GM21367 (cell line): Measurements from ENCODE around the gene MSH4.
"Not testable (repeated sequence)": the region's sequence is repeated elsewhere in the genome, so short reads cannot be mapped to it uniquely, and the experiment has no call there.

ENCODE experiments used
- ATAC-seq: cut with Tn5 transposase; IDR thresholded peaks from one replicate; pipeline ENCODE4 v1.9.1; 2021; ENCODE audit not compliant: unreplicated experiment

MSH4 gene

DNA sequence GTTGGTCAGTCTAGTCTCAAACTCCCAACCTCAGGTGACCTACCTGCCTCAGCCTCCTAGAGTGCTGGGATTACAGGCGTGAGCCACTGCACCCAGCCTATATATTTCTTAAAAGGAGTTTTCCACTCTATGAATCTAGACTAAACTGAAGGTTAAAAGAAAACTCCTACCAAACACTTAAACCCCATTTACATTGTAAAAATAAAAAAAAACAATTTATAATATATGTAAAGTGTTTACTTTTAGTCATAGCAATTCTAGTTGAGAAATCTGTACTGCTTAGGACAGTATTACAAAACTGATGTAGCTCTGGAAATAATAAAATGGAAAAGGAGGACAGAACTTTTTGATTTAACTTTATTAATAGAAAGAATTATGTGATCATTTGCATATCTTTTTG is 126.0 kb downstream of the MSH4 start:
- no peak for ATAC-seq

DNA sequence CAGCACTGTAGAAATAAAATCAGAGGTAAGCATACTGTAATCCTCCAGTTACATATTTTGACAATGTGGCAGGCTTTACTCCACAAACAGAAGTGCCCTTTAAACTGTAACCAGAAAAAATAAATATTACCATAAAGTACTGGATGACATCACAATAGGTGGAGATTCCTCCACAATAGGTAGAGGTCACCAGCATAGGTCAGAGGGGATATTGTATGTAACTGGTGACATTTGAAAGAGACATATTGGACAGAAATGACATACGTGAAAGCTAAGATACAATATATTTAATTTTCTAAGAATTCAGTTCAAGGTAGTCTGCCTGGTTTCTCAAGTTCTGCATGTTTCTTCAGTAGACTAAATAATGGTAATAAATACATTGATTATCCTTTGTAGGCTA is 135.6 kb downstream of the MSH4 start, which contains the start of gene ASB17:
Gene ASB17, minus strand, starts transcription at position 101 of the 400 bp plus-strand sequence. CDS start 113 bp downstream, outside the sequence.
- ATAC-seq = no peak

DNA sequence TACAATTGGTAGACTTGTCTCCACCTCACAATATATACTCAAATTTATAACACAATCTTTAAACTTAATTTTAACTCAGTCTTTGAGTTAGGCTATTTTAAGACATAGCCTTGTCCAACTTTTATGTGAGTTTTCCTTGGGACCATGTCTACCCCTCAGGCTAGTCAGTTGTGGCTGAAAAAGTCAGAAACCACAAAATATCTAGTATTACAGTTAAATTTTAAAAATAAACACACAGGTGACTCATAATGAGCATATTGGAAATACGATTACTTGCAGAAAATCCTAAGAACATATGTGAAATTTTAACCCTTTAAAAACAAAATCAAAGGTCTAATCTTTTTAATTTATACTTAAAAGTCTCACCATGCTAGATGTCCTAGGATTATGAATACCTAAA is 140.4 kb downstream of the MSH4 start:
- ATAC-seq = no peak

DNA sequence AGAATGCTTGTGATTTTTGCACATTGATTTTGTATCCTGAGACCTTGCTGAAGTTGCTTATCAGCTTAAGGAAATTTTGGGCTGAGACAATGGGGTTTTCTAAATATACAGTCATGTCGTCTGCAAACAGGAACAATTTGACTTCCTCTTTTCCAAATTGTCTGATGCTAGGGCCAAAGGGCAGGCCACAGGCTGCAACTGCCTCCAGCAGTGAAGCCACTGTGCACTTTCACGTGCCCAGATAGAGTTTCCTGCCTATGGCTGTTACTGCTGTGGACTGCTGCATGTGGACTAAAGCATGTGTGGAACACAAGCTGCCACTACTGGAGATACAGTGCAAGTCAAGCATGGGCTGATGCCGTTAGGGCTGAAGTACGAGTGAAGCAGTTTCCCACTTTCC is 146.4 kb downstream of the MSH4 start:
- ATAC-seq = not testable (repeated sequence)

DNA sequence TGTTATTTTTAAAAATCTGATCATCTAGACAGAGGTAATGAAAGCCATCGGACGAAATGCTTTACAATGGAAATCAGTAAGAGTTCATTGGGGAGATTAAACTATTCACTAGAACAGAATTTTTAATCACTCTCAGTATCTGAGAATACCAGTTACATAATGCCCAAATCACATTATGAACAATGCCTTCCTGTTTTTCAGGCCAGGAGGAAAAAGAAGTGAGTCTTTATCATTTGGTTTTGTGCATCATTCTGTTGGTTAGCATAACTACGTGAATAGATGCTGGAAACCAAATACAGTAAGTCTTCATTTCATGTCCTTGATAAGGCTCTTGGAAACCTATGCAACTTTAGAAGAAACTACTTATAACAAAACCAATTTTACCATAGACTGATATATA is 153.5 kb downstream of the MSH4 start:
- ATAC-seq = no peak

DNA sequence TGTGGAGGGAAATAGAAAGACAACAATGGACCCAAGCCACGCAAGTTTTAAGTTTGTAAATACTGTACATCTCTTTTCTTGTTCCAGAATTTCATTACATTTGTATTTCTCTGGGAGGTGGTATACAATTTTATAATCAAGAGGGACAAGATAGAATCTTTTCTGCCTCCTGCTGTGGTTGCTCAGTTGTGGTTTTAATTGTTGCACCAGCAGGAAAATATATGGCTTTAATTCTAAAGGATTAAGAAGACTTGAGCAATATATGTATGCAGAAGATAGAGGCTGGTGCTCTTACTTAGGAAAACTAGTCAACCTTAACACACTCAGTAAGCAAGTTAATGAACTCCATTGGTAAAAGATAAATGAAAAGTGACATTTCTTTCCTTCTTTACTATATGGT is 155.3 kb downstream of the MSH4 start:
- no peak for ATAC-seq

DNA sequence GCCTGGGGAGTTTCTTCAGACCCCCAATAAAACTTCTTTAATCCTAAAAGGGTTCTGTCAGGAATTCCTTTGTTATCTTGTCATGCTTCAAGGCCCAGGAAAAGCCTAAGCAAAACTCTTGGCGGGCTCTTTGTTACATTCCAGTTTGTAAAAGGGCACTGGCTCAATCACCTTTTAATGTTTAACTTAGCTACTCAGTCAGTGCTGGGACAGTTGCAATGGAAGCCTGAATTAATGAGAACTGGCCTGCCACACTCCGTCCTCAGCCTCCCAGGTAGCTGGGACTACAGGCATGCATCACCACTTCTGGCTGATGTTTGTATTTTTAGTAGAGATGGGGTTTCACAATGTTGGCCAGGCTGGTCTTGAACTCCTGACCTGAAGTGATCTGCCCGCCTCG is 156.8 kb downstream of the MSH4 start:
- no peak for ATAC-seq

DNA sequence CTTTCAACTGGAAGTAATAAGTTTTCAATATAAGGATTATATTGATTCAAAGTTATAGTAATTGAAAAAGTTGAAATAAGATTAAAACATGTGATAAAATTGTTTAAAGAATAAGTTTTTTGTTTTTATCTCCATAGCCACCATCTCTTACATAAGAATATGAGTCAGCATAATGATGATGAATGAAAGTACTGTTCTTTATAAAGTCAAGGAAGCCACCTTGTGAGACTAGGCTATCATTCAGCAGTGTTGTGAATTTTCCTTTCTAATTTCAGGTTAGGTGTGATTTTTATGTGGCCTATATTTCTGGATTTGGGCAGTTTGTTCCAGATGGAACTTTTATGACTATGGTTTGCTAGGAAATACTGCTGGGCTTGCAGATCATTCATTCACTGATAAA is 157.9 kb downstream of the MSH4 start:
- ATAC-seq = no peak
